NCI-H446 (cell line): ENCODE data around the gene RAPGEF5.

ENCODE experiments used
- DNase-seq, 2 experiments: peaks; one replicate each; lab custom pipeline; 2025; lab: John Stamatoyannopoulos, UW

The RAPGEF5 gene

GRCh38 chr7:22302951-22303423 is 54.0 kb downstream of the RAPGEF5 start:
- no peak for DNase-seq

DNA sequence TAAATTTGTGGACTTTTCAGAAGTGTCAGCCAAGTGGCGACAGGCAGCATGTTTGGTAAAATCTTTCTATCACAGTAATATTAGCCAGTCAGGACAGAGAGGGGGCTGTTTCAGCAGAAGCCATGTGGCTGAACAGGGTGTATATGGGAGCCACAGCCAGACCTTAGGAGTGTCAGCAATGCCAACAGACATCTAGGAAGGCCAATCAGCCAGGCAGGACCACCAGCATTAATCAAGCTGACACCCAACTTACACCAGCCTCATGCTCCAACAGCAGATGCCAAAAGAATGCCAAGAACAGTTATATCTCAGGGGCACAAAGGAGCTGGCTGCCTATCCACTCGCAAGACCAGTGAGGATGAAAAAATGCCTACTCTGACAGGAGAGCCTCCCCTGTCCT is 54.8 kb downstream of the RAPGEF5 start:
- DNase-seq, result no peak

DNA sequence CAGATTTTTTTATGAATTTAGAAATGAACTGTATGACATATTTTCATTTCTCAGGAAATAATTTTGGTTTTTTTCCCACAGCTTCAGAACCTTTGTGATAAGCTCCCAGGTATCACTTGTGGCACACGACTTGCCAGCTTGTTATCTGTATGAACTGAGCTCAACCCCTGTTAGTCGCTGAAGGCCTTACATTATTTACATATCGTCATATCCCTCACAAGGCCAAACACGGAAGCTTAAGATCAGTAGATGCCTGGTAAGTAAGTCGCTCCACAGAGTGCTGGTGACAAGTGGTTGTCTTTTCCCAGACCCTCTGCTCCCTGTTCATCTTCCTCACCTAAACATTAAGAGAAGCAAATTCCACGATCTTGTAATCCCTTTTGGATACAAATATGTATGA is 55.2 kb downstream of the RAPGEF5 start:
- no peak for DNase-seq

- DNase-seq, result no peak
These were observed 56.1 kb downstream of the RAPGEF5 start for GRCh38 chr7:22300839-22301238.

DNA sequence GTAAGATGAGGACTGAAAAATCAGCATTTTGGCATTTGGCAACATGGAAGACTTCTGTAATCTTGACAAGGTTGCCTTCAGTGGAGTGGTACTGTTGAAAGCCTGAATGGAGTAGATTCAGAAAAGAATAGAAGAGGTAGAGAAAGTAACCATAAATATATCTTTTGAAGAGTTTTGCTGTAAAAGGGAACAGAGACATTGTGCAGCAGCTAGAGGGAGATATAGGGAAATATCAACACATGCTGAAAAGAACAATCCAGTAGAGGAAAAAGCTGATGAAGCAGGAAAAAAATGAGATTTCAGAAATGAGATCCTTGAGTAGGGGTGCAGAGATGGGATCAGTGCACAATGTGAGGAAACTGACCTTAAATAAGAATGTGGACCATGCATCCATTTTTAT is 60.0 kb downstream of the RAPGEF5 start:
- DNase-seq, result no peak

- no peak for DNase-seq
These were observed 60.7 kb downstream of the RAPGEF5 start for GRCh38 chr7:22296265-22296566.

DNA sequence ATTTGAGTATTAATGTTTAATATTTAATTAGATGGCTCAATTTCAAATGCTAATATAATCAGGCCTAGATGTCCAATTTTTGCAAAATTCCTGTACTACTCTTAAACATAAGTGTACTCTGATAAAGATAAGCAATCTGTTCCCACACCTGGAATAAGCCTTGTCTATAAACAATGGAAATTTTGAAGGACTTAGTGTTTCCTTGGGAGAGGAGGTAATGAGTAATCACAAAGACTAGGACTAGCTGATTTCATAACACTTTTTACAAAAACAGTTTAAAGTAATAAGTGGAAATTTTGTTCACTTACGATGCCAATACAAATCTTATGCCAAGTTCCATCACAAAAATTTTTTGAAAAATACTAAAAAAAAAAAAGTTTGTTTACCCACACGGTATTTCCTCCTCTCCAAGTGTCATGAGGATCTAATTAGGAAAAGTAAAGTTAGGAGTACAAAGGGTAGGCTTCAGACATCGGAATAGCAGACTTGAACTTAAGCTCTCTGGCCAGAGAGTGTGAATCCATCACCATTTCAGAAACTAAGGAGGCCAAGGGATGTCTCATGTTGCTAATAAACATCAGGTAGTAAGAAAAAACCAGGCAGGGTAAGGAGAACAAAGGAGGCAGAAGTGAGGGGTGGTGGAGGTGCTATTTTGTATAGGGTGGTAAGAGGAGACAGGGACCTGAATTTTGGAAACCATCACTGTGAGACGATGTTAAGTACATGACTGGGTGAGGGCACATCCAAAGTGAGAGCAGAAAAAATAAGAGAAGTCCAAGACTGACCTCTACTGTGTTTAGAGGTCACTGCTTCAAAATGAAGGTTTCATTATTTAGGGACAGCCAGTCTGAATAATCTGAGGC is 61.3 kb downstream of the RAPGEF5 start:
- DNase-seq, result no peak

DNA sequence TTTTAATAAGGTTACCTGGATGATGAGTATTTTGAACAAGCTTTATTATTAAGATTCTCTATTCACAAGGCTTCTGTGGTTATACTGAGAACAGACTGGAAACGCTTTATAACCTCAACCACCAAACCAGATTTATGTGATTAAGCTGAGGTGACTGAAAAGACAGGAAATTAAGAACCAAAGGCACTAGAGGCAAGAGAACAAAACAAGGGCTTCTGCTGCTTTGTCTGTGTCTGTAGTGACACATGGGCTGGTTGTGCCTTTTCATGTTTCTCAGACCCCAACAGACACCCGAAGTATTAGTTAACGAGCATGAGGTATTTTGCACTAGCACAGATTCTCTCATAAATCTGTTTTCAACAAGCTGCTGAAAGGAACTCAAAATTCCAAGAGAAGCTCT is 64.4 kb downstream of the RAPGEF5 start:
- DNase-seq, result no peak

GRCh38 chr7:22291977-22292376 is 65.0 kb downstream of the RAPGEF5 start:
- no peak for DNase-seq

GRCh38 chr7:22288202-22288601 is 68.8 kb downstream of the RAPGEF5 start:
- no peak for DNase-seq

DNA sequence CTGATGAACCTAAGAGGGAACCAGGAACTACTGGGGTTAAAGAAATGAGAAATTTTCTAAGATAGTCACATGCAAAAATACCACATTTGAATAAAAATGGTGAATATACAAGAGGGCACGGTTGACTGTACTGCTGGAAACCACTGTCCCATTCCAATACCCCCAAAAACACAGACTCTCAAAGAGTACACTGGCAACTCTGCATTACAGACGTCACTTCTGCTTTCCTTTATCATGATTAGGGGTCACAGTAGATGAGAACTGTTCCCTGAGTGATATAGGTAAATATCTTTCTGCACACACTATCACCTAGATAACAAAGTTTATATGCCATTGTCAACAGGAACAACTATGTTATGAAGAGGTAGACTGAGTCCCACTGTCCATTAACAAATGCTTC is 69.5 kb downstream of the RAPGEF5 start:
- no peak for DNase-seq

DNA sequence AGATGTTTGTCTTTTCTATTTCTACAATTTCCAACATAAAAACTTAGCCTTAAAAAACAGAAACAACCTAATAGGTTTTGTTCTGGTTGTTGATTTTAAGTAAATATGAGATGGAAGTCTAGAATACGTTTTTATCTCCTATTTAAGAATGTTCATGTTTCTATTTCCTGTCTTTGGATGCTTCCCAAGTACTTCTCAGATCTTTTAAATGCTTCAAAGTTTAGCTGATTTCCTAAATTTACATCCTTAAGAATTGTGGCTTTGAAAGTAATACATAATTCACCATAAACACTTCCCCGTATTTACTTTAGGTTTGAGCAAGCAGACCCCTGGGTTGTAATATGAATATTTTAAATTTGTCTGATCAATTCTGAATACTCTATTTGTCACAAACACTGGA is 70.5 kb downstream of the RAPGEF5 start:
- DNase-seq, result no peak

- DNase-seq, result no peak
These were observed 75.5 kb downstream of the RAPGEF5 start for GRCh38 chr7:22281481-22281880.

DNA sequence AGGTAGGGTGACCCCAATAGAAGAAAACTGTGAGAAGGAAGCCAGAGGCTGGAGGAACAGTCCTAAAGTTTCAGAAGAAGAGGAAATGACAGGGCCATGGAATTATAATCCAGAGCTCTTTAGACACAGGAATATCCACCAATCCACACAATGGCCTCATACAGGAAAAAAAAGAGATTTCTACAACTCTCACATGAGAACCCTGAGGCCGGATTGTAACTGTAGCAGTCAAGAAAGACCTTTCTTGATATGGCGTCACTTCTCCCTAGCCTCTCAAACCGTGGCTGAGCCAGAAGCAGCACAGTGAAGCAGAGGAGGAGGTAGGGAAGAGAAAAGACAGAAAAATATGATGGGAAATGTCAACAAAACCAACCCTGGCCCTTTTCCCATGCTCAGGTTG is 76.9 kb downstream of the RAPGEF5 start:
- DNase-seq, result no peak

GRCh38 chr7:22278660-22279059 is 78.3 kb downstream of the RAPGEF5 start:
- no peak for DNase-seq

DNA sequence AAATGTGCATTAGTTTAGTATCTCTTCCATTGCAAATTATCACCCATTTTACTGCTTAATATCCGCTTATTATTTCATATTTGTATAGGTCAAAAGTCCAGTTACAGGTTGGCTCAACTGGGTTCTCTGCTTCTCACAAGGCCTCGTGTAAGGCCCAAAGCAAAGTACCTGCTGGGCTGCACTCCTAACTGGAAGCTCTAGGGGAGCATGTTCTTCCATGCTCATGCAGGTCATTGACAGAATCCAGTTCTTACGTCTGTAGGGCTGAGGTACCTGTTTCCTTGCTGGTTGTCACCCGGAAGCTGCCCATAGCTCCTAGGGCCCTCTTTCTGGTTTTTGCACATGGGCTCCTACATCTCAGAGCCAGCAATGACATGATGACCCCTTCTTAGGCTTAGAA is 79.6 kb downstream of the RAPGEF5 start:
- no peak for DNase-seq

DNA sequence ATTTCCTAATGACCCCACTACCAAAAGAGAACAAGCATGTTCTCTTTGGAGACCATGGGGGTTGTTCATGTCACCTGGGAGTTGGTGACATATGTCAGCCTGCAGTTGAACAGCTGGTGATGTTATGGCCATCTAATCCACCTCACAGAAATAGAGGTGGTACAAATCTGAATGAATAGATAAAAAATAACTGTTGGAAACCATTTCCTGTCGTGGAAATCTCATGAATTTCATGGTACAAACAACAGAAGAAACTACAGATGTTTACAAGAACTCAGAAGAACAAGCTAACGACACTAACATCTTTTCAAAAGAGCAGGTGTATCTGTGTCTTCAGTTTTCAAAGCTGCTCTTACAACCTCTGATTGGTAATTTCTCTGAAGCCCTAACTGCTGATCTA is 81.3 kb downstream of the RAPGEF5 start:
- no peak for DNase-seq

- DNase-seq, result no peak
These were observed 85.6 kb downstream of the RAPGEF5 start for GRCh38 chr7:22271311-22271710.

- DNase-seq, result no peak
These were observed 86.6 kb downstream of the RAPGEF5 start for GRCh38 chr7:22270371-22270770.

DNA sequence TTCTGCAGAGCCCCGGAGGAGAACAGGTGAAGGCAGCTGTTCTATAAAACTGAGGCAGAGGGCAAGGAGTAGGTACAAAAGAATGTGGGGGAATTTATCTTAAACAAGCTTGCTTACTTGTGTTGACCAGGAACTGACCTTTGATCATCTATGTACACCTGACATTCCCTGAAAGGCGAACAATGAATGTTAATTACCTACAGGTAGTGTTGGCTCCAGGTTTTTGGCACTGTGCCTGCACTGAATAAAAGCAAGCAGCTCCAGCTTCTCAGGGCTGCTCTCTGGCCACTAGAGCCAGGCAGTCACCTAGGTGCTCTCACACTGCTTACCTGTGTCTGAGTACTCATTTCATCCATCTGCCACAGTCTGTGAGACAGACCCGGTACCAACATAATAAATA is 87.0 kb downstream of the RAPGEF5 start:
- DNase-seq, result no peak

GRCh38 chr7:22268884-22269421 is 88.0 kb downstream of the RAPGEF5 start:
- DNase-seq, result no peak

DNA sequence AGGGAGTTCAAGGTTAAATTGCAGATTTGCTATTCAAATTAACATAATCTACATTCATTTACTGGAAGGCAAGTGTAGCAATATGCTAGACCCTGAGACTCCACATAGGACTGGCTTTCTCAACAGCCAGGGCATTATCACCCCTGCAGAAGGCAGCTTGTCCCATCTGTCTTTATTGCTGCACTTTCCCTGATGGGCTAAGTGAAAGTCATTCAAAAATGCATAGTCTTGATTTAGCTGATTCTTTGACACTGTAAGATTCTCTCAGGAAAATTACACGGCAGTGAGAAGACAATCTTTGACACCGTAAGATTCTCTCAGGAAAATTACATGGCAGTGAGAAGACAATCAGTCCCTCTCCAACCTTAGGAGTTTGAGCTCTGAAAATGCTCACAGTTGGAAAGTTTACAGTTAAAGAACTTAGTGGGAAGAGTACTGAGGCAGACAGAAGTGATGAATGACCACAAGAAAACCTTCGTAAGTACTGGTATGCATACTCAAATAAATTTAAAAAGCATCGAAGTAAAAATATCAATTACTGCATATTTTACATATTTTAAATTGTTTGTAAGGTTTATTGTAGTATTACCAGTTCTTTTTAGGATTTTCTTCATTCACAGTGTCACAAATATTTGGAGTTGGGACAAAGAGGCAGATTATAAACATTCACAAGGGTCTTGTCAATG is 88.9 kb downstream of the RAPGEF5 start:
- DNase-seq, result no peak

GRCh38 chr7:22262538-22262937 is 94.4 kb downstream of the RAPGEF5 start:
- DNase-seq, result no peak
